Left renal pelvis (tissue), 4 donors: ENCODE measurements around the gene ATG16L1. TPM values are rescaled to one million over a fixed set of nuclear protein-coding genes. Genes with fewer than 3 reads are reported as not detected.

ENCODE experiments used
- DNase-seq, 4 donors: peaks; one replicate each; pipeline ENCODE4 v3.0.0-alpha.2; 2013; ENCODE audit warnings: low read depth in 4 of 4, low spot score in 3 of 4
- polyA plus RNA-seq, 4 donors: library from polyadenylated mRNA; unstranded; fragments of 120-200 nt; gene quantifications; one replicate each; pipeline ENCODE4 v1.2.1, GENCODE V29; 2013; ENCODE audit not compliant: insufficient read length in 4 of 4

ATG16L1 gene
- polyA plus RNA-seq, 4 donors = 17.0 to 25.5 (median 23.1) TPM

GRCh38 chr2:233288663-233289062 lies 37.2 kb downstream of the ATG16L1 start:
- DNase-seq = no peak

- no peak for DNase-seq
These were observed 38.2 kb downstream of the ATG16L1 start for GRCh38 chr2:233289648-233290047.

DNA sequence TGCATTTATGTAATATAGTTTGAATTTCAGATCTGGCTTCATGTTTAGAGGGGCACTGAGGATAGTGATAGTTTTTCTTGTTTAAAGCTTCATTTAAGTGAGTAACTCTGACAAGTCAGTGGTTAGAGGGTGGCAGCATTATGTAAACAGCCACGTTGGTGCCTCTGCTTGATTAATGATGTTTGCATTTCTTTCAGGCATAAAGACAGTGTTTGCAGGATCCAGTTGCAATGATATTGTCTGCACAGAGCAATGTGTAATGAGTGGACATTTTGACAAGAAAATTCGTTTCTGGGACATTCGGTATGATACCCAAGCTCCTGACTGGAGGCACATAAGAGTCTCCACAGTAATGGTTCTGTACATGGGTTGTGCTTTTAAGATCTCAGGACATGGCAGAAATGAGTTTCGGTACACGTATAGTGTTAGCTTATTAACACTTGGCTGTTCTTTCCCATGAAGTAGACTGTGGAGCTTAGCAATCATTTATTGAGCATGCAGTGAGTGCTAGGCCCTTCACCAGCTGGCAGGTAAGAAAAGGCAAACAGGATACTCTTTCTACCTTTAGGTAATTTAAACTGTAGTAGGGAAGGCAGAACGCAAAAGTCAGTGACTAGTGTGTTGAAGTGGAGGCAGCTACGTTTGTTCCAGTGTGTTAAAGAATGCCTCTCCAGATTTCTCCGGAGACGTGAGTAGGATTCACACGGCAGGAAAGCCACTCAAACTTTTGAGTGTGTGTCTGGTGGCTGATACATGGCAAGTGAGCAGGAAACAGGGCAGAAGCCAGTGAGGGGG lies 38.8 kb downstream of the ATG16L1 start:
- no peak for DNase-seq

GRCh38 chr2:233295891-233296290 lies 44.4 kb downstream of the ATG16L1 start:
- DNase-seq = no peak

DNA sequence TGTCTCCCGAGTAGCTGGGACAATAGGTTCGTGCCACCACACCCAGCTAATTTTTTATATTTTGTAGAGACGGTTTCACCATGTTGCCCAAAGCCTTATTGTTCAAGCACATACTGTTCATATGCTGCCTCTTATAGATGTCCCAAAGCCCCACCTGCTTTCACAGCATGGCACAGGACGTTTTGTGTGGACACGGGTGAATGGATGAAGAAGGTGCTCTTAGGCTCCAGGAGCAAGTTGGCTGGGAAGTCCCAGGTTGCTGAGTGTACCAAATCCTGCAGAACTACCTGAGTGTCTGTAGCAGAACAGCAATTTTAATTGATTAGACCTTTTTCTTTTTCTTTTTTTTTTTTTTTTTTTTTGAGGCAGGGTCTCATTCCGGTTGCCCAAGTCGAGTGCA lies 45.6 kb downstream of the ATG16L1 start:
- no peak for DNase-seq

GRCh38 chr2:233300401-233300800 lies 48.9 kb downstream of the ATG16L1 start:
- DNase-seq = no peak

GRCh38 chr2:233301248-233301647 lies 49.8 kb downstream of the ATG16L1 start:
- DNase-seq = no peak

DNA sequence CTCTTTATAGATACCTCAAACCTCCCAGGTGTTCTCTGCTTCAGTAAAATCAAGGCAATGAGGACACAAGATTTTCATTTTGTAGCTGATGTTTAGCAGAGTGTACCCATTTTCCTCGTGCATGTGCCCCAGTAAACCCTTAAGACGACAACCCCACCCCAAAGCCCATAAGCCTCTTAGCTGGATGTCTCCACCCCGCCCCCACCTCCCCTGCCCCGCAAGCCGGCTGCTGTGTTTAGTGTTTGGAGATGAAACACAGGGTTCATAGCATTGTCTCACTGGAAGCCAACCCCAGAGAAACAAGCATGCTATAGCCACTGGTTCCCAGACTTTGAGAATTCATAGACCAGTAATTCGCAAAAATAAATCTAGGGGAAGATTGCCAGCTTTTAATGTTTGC lies 50.3 kb downstream of the ATG16L1 start:
- DNase-seq = no peak

- DNase-seq = no peak
These were observed 51.8 kb downstream of the ATG16L1 start for GRCh38 chr2:233303252-233303651.

DNA sequence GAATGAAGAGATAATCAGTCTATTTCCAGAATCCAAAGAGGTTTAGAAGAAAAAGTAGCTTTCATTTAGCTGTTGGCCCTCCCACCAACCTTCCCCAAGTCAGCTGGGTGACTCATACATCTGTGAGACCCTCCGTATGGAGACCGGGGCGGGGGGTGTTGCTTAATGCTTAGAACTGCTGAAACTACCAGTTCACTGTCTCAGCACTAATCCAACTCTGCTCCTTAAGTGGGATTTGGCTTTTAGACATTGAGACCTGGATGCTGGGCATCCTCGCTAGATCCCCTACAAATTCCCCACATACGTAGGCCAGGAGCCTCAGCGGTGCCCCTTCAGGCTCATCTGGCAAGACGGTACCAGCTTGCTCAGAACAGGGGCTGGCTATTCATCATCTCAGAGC lies 56.1 kb downstream of the ATG16L1 start, which contains the start of gene SAG:
Gene SAG, plus strand, starts transcription at position 252 of the 400 bp plus-strand sequence. CDS start 1,374 bp downstream, outside the sequence.
- no peak for DNase-seq

DNA sequence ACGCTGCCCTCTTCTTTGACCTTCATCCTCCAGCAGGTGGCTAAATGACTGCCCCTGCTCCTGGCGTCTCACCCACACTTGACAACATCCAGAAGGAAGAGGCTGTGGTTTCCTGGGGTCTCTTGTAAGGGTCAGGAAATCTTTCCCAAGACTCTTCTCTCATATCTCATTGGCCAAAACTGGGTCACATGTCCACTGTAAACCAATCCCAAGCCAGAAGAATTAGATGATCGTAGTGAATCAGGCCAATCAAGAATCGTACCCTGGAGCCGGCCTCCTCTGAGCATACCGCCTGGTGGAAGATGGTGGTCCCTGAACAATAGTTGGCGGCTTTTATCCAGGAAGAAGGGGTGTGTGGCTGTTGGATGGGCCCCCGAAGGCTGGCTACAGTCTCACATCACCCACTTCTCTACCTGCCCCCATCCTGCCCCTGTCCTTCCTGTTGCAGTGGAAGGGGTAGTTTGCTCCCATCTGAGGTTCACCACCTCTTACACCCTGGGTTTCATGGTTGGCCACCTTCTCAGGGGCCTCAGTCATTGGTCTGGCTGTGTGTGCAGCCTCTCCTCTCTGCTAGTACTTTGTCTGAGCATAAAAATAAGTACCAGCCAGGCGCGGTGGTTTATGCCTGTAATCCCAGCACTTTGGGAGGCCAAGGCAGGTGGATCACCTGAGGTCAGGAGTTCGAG lies 59.9 kb downstream of the ATG16L1 start:
- DNase-seq = no peak

- DNase-seq = no peak
These were observed 61.4 kb downstream of the ATG16L1 start for GRCh38 chr2:233312874-233313273.

DNA sequence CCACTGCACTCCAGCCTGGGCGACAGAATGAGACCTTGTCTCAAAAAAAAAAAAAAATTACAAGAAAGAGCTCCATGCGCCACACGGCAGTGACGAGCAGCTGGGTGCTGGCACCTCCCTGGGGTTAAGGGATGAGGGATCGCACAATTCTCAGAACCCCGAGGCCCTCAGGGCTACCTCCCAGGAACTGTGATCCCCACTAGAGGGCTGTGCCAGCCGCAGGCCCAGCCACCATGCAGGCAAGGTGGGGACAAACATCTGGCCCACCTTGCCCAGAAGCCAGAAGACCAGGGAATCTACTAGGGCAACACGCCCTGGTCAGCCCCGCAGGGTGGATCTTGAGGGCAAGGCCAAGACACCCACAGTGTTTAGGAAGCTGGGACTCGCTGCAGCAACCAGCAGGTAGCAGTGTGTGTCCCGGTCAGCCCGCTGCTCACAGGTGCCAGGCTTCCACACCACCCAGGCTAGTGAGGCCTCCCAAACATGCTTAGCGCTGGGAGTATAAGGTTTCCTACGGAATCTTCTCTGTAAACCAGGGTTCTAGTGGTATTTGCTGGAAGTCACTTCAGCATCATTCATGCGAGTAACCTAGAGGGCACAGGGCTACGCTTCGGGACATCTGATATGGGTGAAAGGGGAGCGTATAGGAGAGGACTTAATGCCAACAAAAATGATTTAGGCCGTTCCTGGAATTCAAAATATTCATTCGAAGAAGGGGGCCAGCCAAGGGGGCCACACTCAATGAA lies 62.9 kb downstream of the ATG16L1 start:
- no peak for DNase-seq

GRCh38 chr2:233317196-233317943 lies 65.9 kb downstream of the ATG16L1 start:
- no peak for DNase-seq

- no peak for DNase-seq
These were observed 67.8 kb downstream of the ATG16L1 start for GRCh38 chr2:233319256-233319655.

DNA sequence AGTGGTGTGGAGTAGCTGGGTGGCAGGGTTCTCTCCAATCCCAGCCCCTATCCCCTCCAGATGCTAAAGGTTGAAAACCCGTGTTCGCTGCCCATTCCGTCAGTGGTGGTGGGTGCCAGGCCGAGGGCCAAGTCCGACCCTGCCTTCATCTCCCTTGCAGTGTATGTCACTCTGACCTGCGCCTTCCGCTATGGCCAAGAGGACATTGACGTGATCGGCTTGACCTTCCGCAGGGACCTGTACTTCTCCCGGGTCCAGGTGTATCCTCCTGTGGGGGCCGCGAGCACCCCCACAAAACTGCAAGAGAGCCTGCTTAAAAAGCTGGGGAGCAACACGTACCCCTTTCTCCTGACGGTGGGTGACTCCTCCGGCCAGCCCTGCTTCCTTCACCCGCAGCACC lies 69.0 kb downstream of the ATG16L1 start:
- DNase-seq = no peak

DNA sequence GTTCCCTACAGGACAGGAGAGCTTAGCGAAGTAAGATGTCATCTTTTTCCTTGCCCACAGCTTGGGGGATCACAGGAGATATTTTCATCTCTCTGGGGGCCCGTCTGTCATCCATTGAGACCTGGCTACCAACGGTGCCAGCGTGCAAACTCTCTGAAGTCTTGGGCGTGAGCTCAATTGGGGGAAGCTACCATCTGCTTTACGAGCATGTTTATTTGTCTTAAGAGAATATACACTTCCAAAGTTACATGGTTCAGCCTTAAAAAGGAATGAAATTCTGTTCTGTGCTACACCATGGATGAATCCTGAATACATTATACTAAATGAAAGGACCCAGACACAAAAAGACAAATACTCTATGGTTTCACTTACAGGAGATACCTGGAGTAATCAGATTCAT lies 69.7 kb downstream of the ATG16L1 start:
- DNase-seq = no peak

DNA sequence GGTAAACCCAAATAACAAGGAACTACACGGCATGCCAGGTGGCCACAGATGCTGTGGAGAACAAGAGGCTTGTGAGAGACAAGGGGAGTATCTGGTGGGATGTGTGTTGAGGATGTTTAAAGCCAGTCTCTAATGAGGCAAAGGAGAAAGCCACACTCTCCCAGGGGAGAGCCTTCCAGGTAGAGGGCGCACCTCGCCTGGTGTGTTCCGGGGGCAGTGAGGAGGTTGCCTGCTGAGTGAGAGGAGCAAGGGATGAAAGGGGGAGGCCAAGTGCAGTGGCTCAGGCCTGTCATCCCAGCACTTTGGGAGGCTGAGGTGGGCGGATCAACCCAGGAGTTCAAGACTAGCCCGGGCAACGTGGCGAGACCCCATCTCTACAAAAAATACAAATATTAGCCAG lies 72.4 kb downstream of the ATG16L1 start:
- DNase-seq = no peak

DNA sequence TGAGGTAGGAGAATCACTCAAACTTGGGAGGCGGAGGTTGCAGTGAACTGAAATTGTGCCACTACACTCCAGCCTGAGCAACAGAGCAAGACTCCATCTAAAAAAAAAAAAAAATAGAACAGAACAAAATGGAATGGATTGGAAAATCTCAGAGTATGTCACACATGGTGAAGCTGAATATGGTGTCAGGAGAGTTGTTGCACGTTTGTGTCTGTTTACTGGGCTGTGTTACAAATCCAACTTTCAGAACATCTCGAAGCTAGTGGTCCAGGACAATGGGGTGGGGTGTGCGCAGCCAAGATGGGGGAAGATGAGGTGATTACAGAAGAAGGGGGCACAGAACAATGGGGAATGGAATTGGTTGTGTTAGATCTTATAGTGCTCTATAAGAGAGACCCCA lies 73.8 kb downstream of the ATG16L1 start:
- DNase-seq = no peak

DNA sequence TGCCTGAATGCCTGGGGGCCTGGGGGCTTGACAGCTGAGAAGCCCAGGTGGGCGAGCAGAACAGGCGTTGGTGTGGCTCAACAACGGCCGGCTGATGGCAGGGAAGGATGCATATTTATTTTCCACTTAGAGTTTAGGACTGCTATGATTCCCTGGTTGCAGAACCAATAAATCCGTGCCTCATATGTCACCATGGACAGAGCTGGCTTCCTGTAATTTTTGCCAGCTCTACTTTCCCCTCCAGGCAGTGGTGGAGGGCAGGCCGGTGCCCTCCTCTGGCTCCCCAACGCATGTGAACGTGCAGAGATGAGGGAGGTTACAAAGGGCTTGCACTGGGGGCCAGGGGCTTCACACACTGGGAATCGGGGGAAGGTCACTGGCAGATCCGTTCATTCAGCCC lies 74.3 kb downstream of the ATG16L1 start:
- DNase-seq = no peak

- DNase-seq = no peak
These were observed 75.0 kb downstream of the ATG16L1 start for GRCh38 chr2:233326500-233326899.
